ENCODE measurements around the gene SRM. TPM values are rescaled to one million over a fixed set of nuclear protein-coding genes. Genes with fewer than 3 reads are reported as not detected.
A peak's percentile ranks its signal among the peaks of the same experiment; 100 is the strongest.
"Not testable (repeated sequence)": the region's sequence is repeated elsewhere in the genome, so short reads cannot be mapped to it uniquely, and the experiment has no call there.

SRM gene
- total and polyA plus RNA-seq, 4 donors: 48.9 to 88.7 (median 69.4) TPM

DNA sequence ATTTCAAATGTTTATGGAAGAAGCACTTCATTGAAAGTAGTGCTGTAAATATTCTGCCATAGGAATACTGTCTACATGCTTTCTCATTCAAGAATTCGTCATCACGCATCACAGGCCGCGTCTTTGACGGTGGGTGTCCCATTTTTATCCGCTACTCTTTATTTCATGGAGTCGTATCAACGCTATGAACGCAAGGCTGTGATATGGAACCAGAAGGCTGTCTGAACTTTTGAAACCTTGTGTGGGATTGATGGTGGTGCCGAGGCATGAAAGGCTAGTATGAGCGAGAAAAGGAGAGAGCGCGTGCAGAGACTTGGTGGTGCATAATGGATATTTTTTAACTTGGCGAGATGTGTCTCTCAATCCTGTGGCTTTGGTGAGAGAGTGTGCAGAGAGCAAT is 36.6 kb downstream of the SRM start:
- Histone ChIP-seq H3K4me1 (ENCODE audit: control insufficient read depth in 1 of 2, insufficient read depth in 2 of 2, low read length in 2 of 2) (peaks cover 0 to 2% of the 10 kb centered on the region in 2 donors), H3K9me3 (ENCODE audit: control insufficient read depth, low read length) (no peaks in the 10 kb centered on the region), H3K27me3 (ENCODE audit: control insufficient read depth in 1 of 2, insufficient read depth in 2 of 2, low read length in 1 of 2) (no peaks in the 10 kb centered on the region), H3K27ac (ENCODE audit: low read depth in 1 of 2, low read length in 2 of 2) (no peak overlapping the region), H3K36me3 (ENCODE audit: control insufficient read depth in 1 of 2, insufficient read depth in 2 of 2, low read length in 1 of 2) (peaks cover 0 to 10% of the 10 kb centered on the region in 2 donors), H3K4me3 (ENCODE audit: low read length in 2 of 2) (no peak overlapping the region)
- ATAC-seq (ENCODE audit: low FRiP score): no peak
- intact Hi-C loops (cut with DNase I): no loop called here
- DNase-seq: no peak
- 91 to 92% methylated on average over 14 of the region's 14 CpGs for WGBS, 2 donors

DNA sequence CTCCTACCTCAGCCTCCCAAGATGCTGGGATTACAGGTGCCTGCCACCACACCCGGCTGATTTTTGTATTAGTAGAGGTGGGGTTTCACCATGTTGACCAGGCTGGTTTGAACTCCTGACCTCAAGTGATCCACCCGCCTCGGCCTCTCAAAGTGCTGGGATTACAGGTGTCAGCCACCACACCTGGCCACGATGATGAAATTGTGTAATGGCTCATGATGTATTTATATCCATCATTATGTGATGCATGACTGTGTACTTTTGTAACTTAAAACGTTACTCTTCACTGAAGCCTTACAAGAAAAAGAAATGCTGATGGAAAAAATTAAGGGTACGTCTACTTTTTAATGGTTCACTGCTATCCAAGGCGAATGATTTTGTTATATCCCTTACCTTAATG is 39.8 kb downstream of the SRM start:
- intact Hi-C loops (cut with DNase I): no loop called here
- no peak for ATAC-seq (ENCODE audit: low FRiP score)
- H3K4me1 ChIP-seq (ENCODE audit: control insufficient read depth in 1 of 2, insufficient read depth in 2 of 2, low read length in 2 of 2): peaks cover 0 to 2% of the 10 kb centered on the region in 2 donors

DNA sequence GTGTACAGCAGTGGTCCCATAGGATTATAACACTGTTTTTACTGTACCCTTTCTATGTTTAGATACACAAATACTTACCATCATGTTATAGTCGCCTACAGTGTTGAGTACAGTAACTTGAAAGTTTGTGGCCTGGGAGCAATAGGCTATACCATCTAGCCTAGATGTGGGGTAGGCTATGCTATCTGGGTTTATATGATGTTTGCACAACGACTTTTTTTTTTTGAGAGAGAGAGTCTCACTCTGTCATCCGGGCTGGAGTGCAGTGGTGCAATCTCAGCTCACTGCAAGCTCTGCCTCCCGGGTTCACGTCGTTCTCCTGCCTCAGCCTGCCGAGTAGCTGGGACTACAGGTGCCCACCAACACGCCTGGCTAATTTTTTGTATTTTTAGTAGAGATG is 40.5 kb downstream of the SRM start:
- DNase-seq; H3K36me3 ChIP-seq (ENCODE audit: control insufficient read depth in 1 of 2, insufficient read depth in 2 of 2, low read length in 1 of 2); H3K4me1 ChIP-seq (ENCODE audit: control insufficient read depth in 1 of 2, insufficient read depth in 2 of 2, low read length in 2 of 2); ATAC-seq (ENCODE audit: low FRiP score); intact Hi-C loops (cut with DNase I); H3K9me3 ChIP-seq (ENCODE audit: control insufficient read depth, low read length); H3K27ac ChIP-seq (ENCODE audit: low read depth in 1 of 2, low read length in 2 of 2); H3K27me3 ChIP-seq (ENCODE audit: control insufficient read depth in 1 of 2, insufficient read depth in 2 of 2, low read length in 1 of 2); H3K4me3 ChIP-seq (ENCODE audit: low read length in 2 of 2): not testable (repeated sequence)
- 73 to 78% methylated on average over 8 of the region's 8 CpGs for WGBS, 2 donors

More for the DNA sequence above, 39.8 kb downstream of the SRM start:
- Histone ChIP-seq H3K27me3 (ENCODE audit: control insufficient read depth in 1 of 2, insufficient read depth in 2 of 2, low read length in 1 of 2) (no peaks in the 10 kb centered on the region), H3K4me3 (ENCODE audit: low read length in 2 of 2) (no peak overlapping the region), H3K9me3 (ENCODE audit: control insufficient read depth, low read length) (no peaks in the 10 kb centered on the region), H3K27ac (ENCODE audit: low read depth in 1 of 2, low read length in 2 of 2) (no peak overlapping the region), H3K36me3 (ENCODE audit: control insufficient read depth in 1 of 2, insufficient read depth in 2 of 2, low read length in 1 of 2) (peaks cover 4 to 9% of the 10 kb centered on the region in 2 donors)
- no peak for DNase-seq
- 87 to 88% methylated on average over 7 of the region's 7 CpGs for WGBS, 2 donors

DNA sequence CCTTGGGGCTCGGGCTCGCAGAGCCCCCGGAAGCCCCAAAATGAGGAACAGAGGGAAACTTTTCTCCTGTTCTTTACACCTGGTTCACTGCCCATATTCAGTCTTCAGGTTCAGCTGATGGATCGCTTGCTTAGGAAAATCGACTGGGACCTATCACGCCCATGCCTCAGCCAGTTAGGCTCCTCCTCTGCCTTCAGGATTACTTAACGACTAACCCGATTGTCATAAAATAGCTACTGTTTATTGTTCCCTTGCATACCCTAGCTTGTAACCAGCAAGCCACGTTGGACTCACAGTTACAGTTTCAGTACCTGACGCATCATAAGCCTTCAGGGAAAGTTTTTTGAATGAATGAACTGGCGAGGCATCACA is 46.7 kb downstream of the SRM start:
- H3K4me3 ChIP-seq (ENCODE audit: low read length in 2 of 2): peak overlapping the region; percentile 19 to 86
- no peak for ATAC-seq (ENCODE audit: low FRiP score)
- DNase-seq: no peak
- H3K36me3 ChIP-seq (ENCODE audit: control insufficient read depth in 1 of 2, insufficient read depth in 2 of 2, low read length in 1 of 2): peaks cover 0 to 4% of the 10 kb centered on the region in 2 donors
- H3K27me3 ChIP-seq (ENCODE audit: control insufficient read depth in 1 of 2, insufficient read depth in 2 of 2, low read length in 1 of 2): no peaks in the 10 kb centered on the region
- 1% methylated on average over 11 of the region's 11 CpGs for whole genome bisulfite sequencing, 2 donors
- H3K27ac ChIP-seq (ENCODE audit: low read depth in 1 of 2, low read length in 2 of 2): peak overlapping the region; percentile 8 to 38
- no peaks in the 10 kb centered on the region for H3K9me3 ChIP-seq (ENCODE audit: control insufficient read depth, low read length)
- intact Hi-C loops (cut with DNase I): no loop called here
- no peaks in the 10 kb centered on the region for H3K4me1 ChIP-seq (ENCODE audit: control insufficient read depth in 1 of 2, insufficient read depth in 2 of 2, low read length in 2 of 2)

DNA sequence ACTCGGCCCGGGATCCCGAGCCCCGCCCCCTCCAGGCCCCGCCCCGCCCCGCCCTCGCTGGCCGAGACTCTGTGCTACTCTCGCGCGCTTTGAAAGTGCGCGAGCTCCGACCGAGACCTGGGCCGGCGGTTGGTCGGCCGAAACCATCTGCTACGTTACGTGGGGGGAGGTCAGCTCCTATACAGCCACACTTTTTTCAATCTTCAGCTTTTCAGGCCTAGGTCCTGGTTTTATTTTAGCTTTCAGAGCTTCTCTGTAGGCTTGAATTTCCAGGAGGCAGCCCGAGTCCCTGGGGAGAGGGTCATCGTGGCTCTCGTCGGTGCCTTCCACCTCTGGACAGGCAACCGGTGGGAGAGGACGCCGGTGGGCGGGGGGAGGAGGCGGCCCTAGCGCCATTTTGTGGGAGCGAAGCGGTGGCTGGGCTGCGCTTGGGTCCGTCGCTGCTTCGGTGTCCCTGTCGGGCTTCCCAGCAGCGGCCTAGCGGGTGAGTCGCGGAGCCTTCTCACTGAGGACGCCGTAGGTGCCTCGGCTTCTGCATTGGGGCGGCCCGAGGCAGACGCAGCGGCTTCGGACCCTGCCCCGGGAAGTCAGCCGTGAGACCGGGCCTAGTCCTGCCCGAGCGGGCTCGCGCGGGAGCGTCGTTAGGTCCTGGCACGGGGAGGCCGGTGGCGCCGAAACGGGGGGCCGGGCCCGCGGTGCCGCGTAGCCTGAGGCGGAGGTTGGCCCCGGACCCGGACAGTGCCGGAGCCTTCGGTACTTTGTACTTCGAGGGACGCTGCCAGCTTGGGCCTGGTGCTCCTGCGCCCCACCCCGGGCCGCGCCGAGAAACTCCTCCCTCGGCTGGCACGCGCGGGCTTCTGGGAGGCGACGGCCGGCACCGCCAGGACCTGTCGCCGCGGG is 47.3 kb downstream of the SRM start, which contains the start of gene TARDBP:
Gene TARDBP (plus strand): TSS at position 395 of the 900 bp plus-strand sequence. CDS start 1,074 bp downstream, outside the sequence.
- peak; percentile 94 to 96 for DNase-seq
- peak; percentile 98 for ATAC-seq (ENCODE audit: low FRiP score)
- whole genome bisulfite sequencing, 2 donors: 1% methylated on average over 81 to 94 of the region's 94 CpGs
- Histone ChIP-seq H3K27me3 (ENCODE audit: control insufficient read depth in 1 of 2, insufficient read depth in 2 of 2, low read length in 1 of 2) (no peaks in the 10 kb centered on the region), H3K9me3 (ENCODE audit: control insufficient read depth, low read length) (no peaks in the 10 kb centered on the region), H3K36me3 (ENCODE audit: control insufficient read depth in 1 of 2, insufficient read depth in 2 of 2, low read length in 1 of 2) (peaks cover 0 to 4% of the 10 kb centered on the region in 2 donors), H3K27ac (ENCODE audit: low read depth in 1 of 2, low read length in 2 of 2) (peak within 1 kb of the TSS; percentile 38 to 57), H3K4me3 (ENCODE audit: low read length in 2 of 2) (peak within 1 kb of the TSS; percentile 19 to 86), H3K4me1 (ENCODE audit: control insufficient read depth in 1 of 2, insufficient read depth in 2 of 2, low read length in 2 of 2) (no peaks in the 10 kb centered on the region)
- intact Hi-C loops (cut with DNase I): no loop called here

Other genes with a start within 250 kb of the SRM start
- gene TARDBP, start 47.4 kb downstream of the SRM start, total RNA-seq: 100 to 1,000 TPM; 124 to 128 TPM
- 100 to 1,000 TPM; 126 to 131 TPM for gene TARDBP, start 47.4 kb downstream of the SRM start, polyA plus RNA-seq
- not detected for gene MASP2, start 12.8 kb downstream of the SRM start, total RNA-seq
- gene MASP2, start 12.8 kb downstream of the SRM start, polyA plus RNA-seq: under 1 TPM in 1 of 2 donors, not detected in 1; 0.05 TPM
- 10 to 100 TPM; 45.3 to 53.8 TPM for gene EXOSC10, start 39.9 kb upstream of the SRM start, total RNA-seq
- 10 to 100 TPM; 16.9 to 90.5 TPM for gene EXOSC10, start 39.9 kb upstream of the SRM start, polyA plus RNA-seq
- gene ANGPTL7, start 129.3 kb upstream of the SRM start, total RNA-seq: 10 to 100 TPM in 1 of 2 donors, 1 to 10 TPM in 1; 7.1 to 19.1 TPM
- 10 to 100 TPM in 1 of 2 donors, not detected in 1; 10.8 TPM for gene ANGPTL7, start 129.3 kb upstream of the SRM start, polyA plus RNA-seq
- gene MTOR, start 202.5 kb upstream of the SRM start, total RNA-seq: 10 to 100 TPM; 29.8 to 31.8 TPM
- 10 to 100 TPM in 1 of 2 donors, 1 to 10 TPM in 1; 7.5 to 15.9 TPM for gene MTOR, start 202.5 kb upstream of the SRM start, polyA plus RNA-seq
- 1 to 10 TPM; 8.9 to 10.0 TPM for gene UBIAD1, start 213.2 kb upstream of the SRM start, total RNA-seq
- 1 to 10 TPM; 4.6 to 8.5 TPM for gene UBIAD1, start 213.2 kb upstream of the SRM start, polyA plus RNA-seq

Measured in aorta (tissue), 5 donors.